ENCODE results near the gene DISC1.

DISC1 gene

DNA sequence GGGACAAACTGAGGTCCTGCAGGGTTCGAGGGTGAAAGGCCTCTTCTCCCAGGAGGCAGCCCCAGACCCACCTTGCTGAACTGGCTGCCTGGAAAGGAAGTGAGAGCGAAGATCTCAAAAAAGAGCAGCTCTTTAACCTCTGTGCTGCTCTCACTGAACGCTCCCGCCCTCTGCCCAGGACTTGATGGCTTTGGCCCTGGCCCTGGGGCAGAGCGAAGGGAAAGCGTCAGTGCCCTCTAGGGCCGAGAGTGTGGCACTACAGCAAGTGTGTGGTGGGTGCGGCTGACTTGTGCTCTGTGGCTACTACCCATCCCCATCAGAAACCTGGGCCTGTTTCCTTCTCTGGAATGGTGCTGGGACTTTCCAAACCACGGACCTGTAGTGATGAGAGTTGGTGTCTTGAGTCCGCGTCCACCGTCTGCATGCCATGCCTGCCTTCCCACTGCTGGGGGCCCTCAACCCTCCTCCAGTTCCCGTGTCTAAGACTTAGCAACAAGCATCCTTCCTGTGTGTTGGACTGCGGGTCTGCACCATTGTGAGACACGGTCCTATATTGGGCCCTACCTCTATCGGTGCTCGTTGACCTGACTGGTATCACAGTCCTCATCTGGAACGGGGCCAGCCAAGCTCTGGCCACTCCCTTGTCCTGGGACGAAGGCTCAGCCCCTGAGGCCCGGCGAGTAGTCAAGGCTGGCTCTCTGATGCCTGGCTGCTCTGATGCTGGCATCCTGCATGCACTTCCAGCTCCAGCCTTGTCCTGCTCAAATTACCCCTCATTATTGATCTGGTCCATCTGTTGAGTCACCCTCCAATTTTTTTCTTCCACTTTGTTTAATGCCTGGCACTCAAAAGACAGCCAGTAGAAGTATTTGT, 180.3 kb downstream of the DISC1 start:
- Histone ChIP-seq H3K9ac (ENCODE audit: low read length) (no peak overlapping the region), H3K9me3 (ENCODE audit: insufficient read depth, low read length) (no peaks in the 10 kb centered on the region), H3K36me3 (ENCODE audit: low read length) (no peaks in the 10 kb centered on the region), H2AFZ (ENCODE audit: low read depth, low read length, severe bottlenecking) (no peak overlapping the region), H3F3A (ENCODE audit: insufficient read depth) (no peaks in the 10 kb centered on the region), H4K20me1 (ENCODE audit: low read depth, low read length) (no peaks in the 10 kb centered on the region), H3K9me2 (replicated peaks; ENCODE audit: insufficient read depth, low read length) (no peaks in the 10 kb centered on the region), H3K79me2 (ENCODE audit: insufficient read depth, low read length) (no peaks in the 10 kb centered on the region), H3K27me3 (ENCODE audit: low read length) (no peaks in the 10 kb centered on the region), H3K4me2 (ENCODE audit: low read depth, low read length, poor library complexity, severe bottlenecking) (no peak overlapping the region), H3K27ac (ENCODE audit: low read depth, low read length) (no peak overlapping the region), H3K4me3 (ENCODE audit: insufficient read depth, low read length, poor library complexity, severe bottlenecking) (no peak overlapping the region)
- TF ChIP-seq, protein P1, sequence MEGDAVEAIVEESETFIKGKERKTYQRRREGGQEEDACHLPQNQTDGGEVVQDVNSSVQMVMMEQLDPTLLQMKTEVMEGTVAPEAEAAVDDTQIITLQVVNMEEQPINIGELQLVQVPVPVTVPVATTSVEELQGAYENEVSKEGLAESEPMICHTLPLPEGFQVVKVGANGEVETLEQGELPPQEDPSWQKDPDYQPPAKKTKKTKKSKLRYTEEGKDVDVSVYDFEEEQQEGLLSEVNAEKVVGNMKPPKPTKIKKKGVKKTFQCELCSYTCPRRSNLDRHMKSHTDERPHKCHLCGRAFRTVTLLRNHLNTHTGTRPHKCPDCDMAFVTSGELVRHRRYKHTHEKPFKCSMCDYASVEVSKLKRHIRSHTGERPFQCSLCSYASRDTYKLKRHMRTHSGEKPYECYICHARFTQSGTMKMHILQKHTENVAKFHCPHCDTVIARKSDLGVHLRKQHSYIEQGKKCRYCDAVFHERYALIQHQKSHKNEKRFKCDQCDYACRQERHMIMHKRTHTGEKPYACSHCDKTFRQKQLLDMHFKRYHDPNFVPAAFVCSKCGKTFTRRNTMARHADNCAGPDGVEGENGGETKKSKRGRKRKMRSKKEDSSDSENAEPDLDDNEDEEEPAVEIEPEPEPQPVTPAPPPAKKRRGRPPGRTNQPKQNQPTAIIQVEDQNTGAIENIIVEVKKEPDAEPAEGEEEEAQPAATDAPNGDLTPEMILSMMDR (IDR thresholded peaks at IDR 0.05; ENCODE audit: insufficient read depth, low read length, poor library complexity, severe bottlenecking), result peak; percentile 45
- no peak for TF ChIP-seq EZH2phosphoT487 (conservative IDR thresholded peaks at IDR 0.05; ENCODE audit: low read length)

DNA sequence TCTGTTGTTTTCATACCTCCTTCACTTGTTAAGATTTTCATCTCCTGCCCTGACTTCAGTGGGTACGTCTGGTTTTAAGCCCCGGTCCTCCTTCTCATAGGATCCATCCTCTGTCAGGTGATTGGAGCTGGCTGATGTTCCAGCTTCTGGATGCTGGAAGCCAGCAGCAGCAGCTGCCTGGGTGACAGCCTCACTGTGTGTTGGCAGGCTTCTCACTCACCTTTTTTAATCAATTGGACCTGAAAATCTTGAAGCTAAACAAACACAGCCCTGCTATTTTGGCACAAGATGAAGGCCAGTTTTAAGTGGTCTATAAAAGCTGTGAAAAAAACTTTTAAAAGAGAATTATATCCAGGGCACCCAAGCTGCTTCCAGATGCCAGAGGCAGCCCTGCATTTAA, 181.0 kb downstream of the DISC1 start:
- no peak overlapping the region for H3K4me2 ChIP-seq (ENCODE audit: low read depth, low read length, poor library complexity, severe bottlenecking)
- no peak overlapping the region for H3K4me3 ChIP-seq (ENCODE audit: insufficient read depth, low read length, poor library complexity, severe bottlenecking)
- H3K27ac ChIP-seq (ENCODE audit: low read depth, low read length), result no peak overlapping the region
- H3K9me2 ChIP-seq (replicated peaks; ENCODE audit: insufficient read depth, low read length), result no peaks in the 10 kb centered on the region
- no peaks in the 10 kb centered on the region for H3F3A ChIP-seq (ENCODE audit: insufficient read depth)
- H2AFZ ChIP-seq (ENCODE audit: low read depth, low read length, severe bottlenecking), result no peak overlapping the region
- H3K79me2 ChIP-seq (ENCODE audit: insufficient read depth, low read length), result no peaks in the 10 kb centered on the region
- no peaks in the 10 kb centered on the region for H3K36me3 ChIP-seq (ENCODE audit: low read length)
- H3K9ac ChIP-seq (ENCODE audit: low read length), result no peak overlapping the region
- H3K9me3 ChIP-seq (ENCODE audit: insufficient read depth, low read length), result no peaks in the 10 kb centered on the region
- TF ChIP-seq, protein P1 (IDR thresholded peaks at IDR 0.05; ENCODE audit: insufficient read depth, low read length, poor library complexity, severe bottlenecking), result no peak
- no peak for TF ChIP-seq EZH2phosphoT487 (conservative IDR thresholded peaks at IDR 0.05; ENCODE audit: low read length)
- H4K20me1 ChIP-seq (ENCODE audit: low read depth, low read length), result no peaks in the 10 kb centered on the region
- no peaks in the 10 kb centered on the region for H3K27me3 ChIP-seq (ENCODE audit: low read length)

DNA sequence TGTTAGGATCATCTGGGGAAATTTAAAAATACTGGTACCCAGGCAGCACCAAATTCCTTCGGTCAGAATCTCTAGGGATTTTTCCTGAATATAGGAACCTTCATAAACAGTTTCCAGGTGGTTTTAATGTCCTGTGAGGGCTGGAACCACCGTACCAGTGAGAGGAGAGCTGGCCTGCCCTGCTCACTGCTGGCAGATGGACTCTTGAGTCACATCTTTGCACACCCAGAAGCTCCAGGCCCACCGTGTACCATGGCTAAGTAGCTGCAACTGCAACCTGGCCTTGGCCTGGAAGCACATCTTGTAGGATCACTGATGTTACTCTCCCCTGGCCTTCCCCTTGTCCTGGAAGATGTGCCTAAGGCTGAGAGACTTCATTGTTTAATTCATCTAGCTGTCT, 181.5 kb downstream of the DISC1 start:
- no peak overlapping the region for H3K9ac ChIP-seq (ENCODE audit: low read length)
- H3K79me2 ChIP-seq (ENCODE audit: insufficient read depth, low read length), result no peaks in the 10 kb centered on the region
- H3K9me2 ChIP-seq (replicated peaks; ENCODE audit: insufficient read depth, low read length), result no peaks in the 10 kb centered on the region
- H3K36me3 ChIP-seq (ENCODE audit: low read length), result no peaks in the 10 kb centered on the region
- H3K4me3 ChIP-seq (ENCODE audit: insufficient read depth, low read length, poor library complexity, severe bottlenecking), result no peak overlapping the region
- H3K27ac ChIP-seq (ENCODE audit: low read depth, low read length), result no peak overlapping the region
- TF ChIP-seq EZH2phosphoT487 (conservative IDR thresholded peaks at IDR 0.05; ENCODE audit: low read length), result no peak
- TF ChIP-seq, protein P1 (IDR thresholded peaks at IDR 0.05; ENCODE audit: insufficient read depth, low read length, poor library complexity, severe bottlenecking), result no peak
- H3K27me3 ChIP-seq (ENCODE audit: low read length), result no peaks in the 10 kb centered on the region
- no peak overlapping the region for H2AFZ ChIP-seq (ENCODE audit: low read depth, low read length, severe bottlenecking)
- H4K20me1 ChIP-seq (ENCODE audit: low read depth, low read length), result no peaks in the 10 kb centered on the region
- H3K9me3 ChIP-seq (ENCODE audit: insufficient read depth, low read length), result no peaks in the 10 kb centered on the region
- no peaks in the 10 kb centered on the region for H3F3A ChIP-seq (ENCODE audit: insufficient read depth)
- H3K4me2 ChIP-seq (ENCODE audit: low read depth, low read length, poor library complexity, severe bottlenecking), result no peak overlapping the region
